H1 (cell line): ENCODE measurements around the gene AGRN. TPM values are rescaled to one million over a fixed set of nuclear protein-coding genes. Genes with fewer than 3 reads are reported as not detected.

Experiments used
- CTCF ChIA-PET: fragments of 300-600 bp; sonication (Branson Sonifier 250); formaldehyde crosslinking; loops from one replicate; lab custom pipeline; 2021; ENCODE audit not compliant: partially characterized antibody; lab: Charles Lee
- POLR2A ChIA-PET: fragments of 300-600 bp; sonication (Branson Sonifier 250); formaldehyde crosslinking; loops from one replicate; lab custom pipeline; 2021; ENCODE audit warnings: inconsistent platforms; ENCODE audit not compliant: partially characterized antibody; lab: Charles Lee
- DNase-seq, 2 experiments: peaks; one replicate each; pipeline versions ENCODE4 v3.0.0 to v3.0.0-alpha.2; 2010 to 2022; ENCODE audit warnings: low spot score in 2 of 2, low read depth in 1 of 2, mixed read lengths in 1 of 2
- FAIRE-seq: peaks from 2 replicates; lab custom pipeline; 2011; peaks lifted over from hg19 to GRCh38; lab: Jason Lieb, UNC
- H2AFZ ChIP-seq: 2 replicates; pipeline ENCODE4 v1.8.1; 2012; ENCODE audit warnings: low read length, inconsistent platforms
- H2AK5ac ChIP-seq: 2 replicates; pipeline ENCODE4 v1.6.1; 2013; ENCODE audit warnings: low read depth, low read length
- H2BK120ac ChIP-seq: replicated peaks from 2 replicates; pipeline ENCODE3; 2013; ENCODE audit warnings: low read depth, low read length, inconsistent platforms
- H2BK12ac ChIP-seq: 2 replicates; pipeline ENCODE4 v1.6.1; 2013; ENCODE audit warnings: low read depth, low read length
- H2BK15ac ChIP-seq: 2 replicates; pipeline ENCODE4 v1.6.1; 2013; ENCODE audit warnings: low read length
- H2BK20ac ChIP-seq: 2 replicates; pipeline ENCODE4 v1.6.1; 2013; ENCODE audit warnings: low read length
- H2BK5ac ChIP-seq: 2 replicates; pipeline ENCODE4 v1.6.1; 2013; ENCODE audit warnings: low read depth, low read length
- H3K14ac ChIP-seq: 2 replicates; pipeline ENCODE4 v1.6.1; 2013; ENCODE audit warnings: inconsistent platforms; ENCODE audit not compliant: insufficient read length
- H3K18ac ChIP-seq: 2 replicates; pipeline ENCODE4 v1.6.1; 2013; ENCODE audit warnings: low read length; ENCODE audit errors: extremely low read depth
- H3K23ac ChIP-seq: 2 replicates; pipeline ENCODE4 v1.6.1; 2013; ENCODE audit warnings: inconsistent platforms; ENCODE audit not compliant: insufficient read length
- H3K23me2 ChIP-seq: 2 replicates; pipeline ENCODE4 v1.6.1; 2013; ENCODE audit warnings: low read depth, low read length
- H3K27ac ChIP-seq: 2 replicates; pipeline ENCODE4 v1.6.1; 2011; ENCODE audit warnings: low read depth, low read length, inconsistent platforms
- H3K27me3 ChIP-seq, 4 experiments: replicated peaks in 1 of 4; 1 replicate in 1 of 4; 2 replicates in 3 of 4; pipeline versions ENCODE4 v1.6.1 to v1.8.1; 2011 to 2013; ENCODE audit warnings: low read length in 3 of 4, mild to moderate bottlenecking in 3 of 4, inconsistent platforms in 2 of 4, mixed read lengths in 2 of 4, moderate library complexity in 1 of 4; ENCODE audit not compliant: control insufficient read depth in 3 of 4, insufficient read depth in 3 of 4; ENCODE audit errors: extremely low read depth in 1 of 4
- H3K36me3 ChIP-seq, 4 experiments: 2 replicates each; pipeline versions ENCODE4 v1.6.1 to v1.8.1; 2011 to 2013; ENCODE audit warnings: mild to moderate bottlenecking in 4 of 4, low read length in 3 of 4, moderate library complexity in 2 of 4, control low read depth in 1 of 4, inconsistent platforms in 1 of 4; ENCODE audit not compliant: insufficient read depth in 4 of 4, control insufficient read depth in 2 of 4
- H3K4ac ChIP-seq: replicated peaks from 2 replicates; pipeline ENCODE3; 2013; ENCODE audit warnings: low read length, low read depth, mixed read lengths, inconsistent platforms; ENCODE audit not compliant: insufficient read length
- H3K4me1 ChIP-seq, 4 experiments: replicated peaks in 1 of 4; 1 replicate in 1 of 4; 2 replicates in 3 of 4; pipeline versions ENCODE4 v1.6.1 to v1.8.1; 2011 to 2013; ENCODE audit warnings: low read length in 3 of 4, inconsistent platforms in 2 of 4, mixed read lengths in 1 of 4; ENCODE audit not compliant: insufficient read depth in 4 of 4, control insufficient read depth in 3 of 4
- H3K4me2 ChIP-seq, 2 experiments: 2 replicates each; pipeline versions ENCODE4 v1.6.1 to v1.8.1; 2011 to 2013; ENCODE audit warnings: low read depth in 2 of 2, low read length in 2 of 2, control low read depth in 1 of 2, inconsistent platforms in 1 of 2, mild to moderate bottlenecking in 1 of 2; ENCODE audit not compliant: insufficient read depth in 1 of 2
- H3K4me3 ChIP-seq, 4 experiments: fragments of 200-600, 300-600 bp in 1 of 4; sonication (generic), shearing (Covaris generic), sonication (Bioruptor Twin) in 1 of 4; 2 replicates each; pipeline versions ENCODE4 v1.5.1 to v1.8.1; 2011 to 2016; ENCODE audit warnings: low read length in 4 of 4, low read depth in 3 of 4, control low read depth in 2 of 4, inconsistent platforms in 2 of 4, mild to moderate bottlenecking in 2 of 4, mixed read lengths in 1 of 4, moderate library complexity in 1 of 4; ENCODE audit not compliant: insufficient read depth in 2 of 4; ENCODE audit errors: extremely low read depth in 1 of 4
- H3K56ac ChIP-seq: replicated peaks from 2 replicates; pipeline ENCODE3; 2013; ENCODE audit warnings: low read depth, mild to moderate bottlenecking, mixed read lengths, low read length, inconsistent platforms; ENCODE audit not compliant: insufficient read length
- H3K79me1 ChIP-seq: 2 replicates; pipeline ENCODE4 v1.6.1; 2013; ENCODE audit warnings: low read depth, low read length, control low read depth
- H3K79me2 ChIP-seq, 2 experiments: 2 replicates each; pipeline versions ENCODE4 v1.6.1 to v1.8.1; 2012 to 2013; ENCODE audit warnings: low read length in 2 of 2, mild to moderate bottlenecking in 2 of 2, inconsistent platforms in 1 of 2; ENCODE audit not compliant: insufficient read depth in 2 of 2, control insufficient read depth in 1 of 2
- H3K9ac ChIP-seq, 4 experiments: replicated peaks in 1 of 4; 1 replicate in 1 of 4; 2 replicates in 3 of 4; pipeline versions ENCODE4 v1.6.1 to v1.8.1; 2011 to 2013; ENCODE audit warnings: low read depth in 3 of 4, low read length in 3 of 4, control low read depth in 2 of 4, mild to moderate bottlenecking in 2 of 4, moderate library complexity in 2 of 4, inconsistent platforms in 1 of 4; ENCODE audit errors: extremely low read depth in 1 of 4
- H3K9me3 ChIP-seq, 2 experiments: 2 replicates each; pipeline versions ENCODE4 v1.6.1 to v1.8.1; 2012 to 2013; ENCODE audit warnings: mild to moderate bottlenecking in 2 of 2, moderate library complexity in 2 of 2, control low read depth in 1 of 2, inconsistent platforms in 1 of 2, low read depth in 1 of 2, low read length in 1 of 2, mixed read lengths in 1 of 2; ENCODE audit not compliant: insufficient read depth in 2 of 2
- H4K20me1 ChIP-seq, 2 experiments: replicated peaks in 1 of 2; 2 replicates each; pipeline versions ENCODE3 to v1.8.1; 2011 to 2013; ENCODE audit warnings: inconsistent platforms in 2 of 2, low read length in 2 of 2, mild to moderate bottlenecking in 1 of 2; ENCODE audit not compliant: insufficient read depth in 2 of 2, control insufficient read depth in 1 of 2
- H4K5ac ChIP-seq: 2 replicates; pipeline ENCODE4 v1.6.1; 2013; ENCODE audit warnings: low read length, low read depth, mixed read lengths, inconsistent platforms; ENCODE audit not compliant: insufficient read length
- H4K8ac ChIP-seq: 2 replicates; pipeline ENCODE4 v1.8.0; 2013; ENCODE audit warnings: mild to moderate bottlenecking, moderate library complexity, low read length, inconsistent platforms; ENCODE audit not compliant: insufficient read depth; ENCODE audit errors: extremely low read depth
- H4K91ac ChIP-seq: replicated peaks from 2 replicates; pipeline ENCODE3; 2013; ENCODE audit warnings: low read length, mixed read lengths, inconsistent platforms; ENCODE audit not compliant: insufficient read length
- BACH1 ChIP-seq: IDR thresholded peaks from 2 replicates; pipeline ENCODE4 v1.6.1; 2012; ENCODE audit warnings: low read length, improper control_type of control experiment
- CBX5 ChIP-seq: fragments of 300-800, 300-1000 bp; sonication (generic); IDR thresholded peaks from 2 replicates; pipeline ENCODE4 v1.7.1; 2016; ENCODE audit warnings: antibody characterized with exemption, low read length, low read depth
- GTF2F1 ChIP-seq: IDR thresholded peaks from 2 replicates; pipeline ENCODE4 v1.6.1; 2012; ENCODE audit warnings: low read depth, low read length, improper control_type of control experiment, borderline replicate concordance
- HDAC2 ChIP-seq, 2 experiments: fragments of 300-600 bp in 1 of 2; sonication (generic) in 1 of 2; IDR thresholded peaks; 2 replicates each; pipeline ENCODE4 v1.6.1; 2011 to 2012; ENCODE audit warnings: low read depth in 2 of 2, low read length in 2 of 2, mild to moderate bottlenecking in 2 of 2, moderate library complexity in 2 of 2, borderline replicate concordance in 1 of 2, inconsistent platforms in 1 of 2
- KDM1A ChIP-seq: fragments of 200-600, 300-600 bp; sonication (generic); IDR thresholded peaks from 2 replicates; pipeline ENCODE4 v1.7.1; 2016; ENCODE audit warnings: mild to moderate bottlenecking, low read length, borderline replicate concordance
- NRF1 ChIP-seq: IDR thresholded peaks from 2 replicates; pipeline ENCODE4 v1.6.1; 2011; ENCODE audit warnings: mild to moderate bottlenecking, low read depth, low read length, improper control_type of control experiment
- RNF2 ChIP-seq: fragments of 200-900, 300-1000 bp; sonication (generic); IDR thresholded peaks from 2 replicates; pipeline ENCODE4 v1.7.1; 2016; ENCODE audit warnings: borderline replicate concordance, low read depth, mild to moderate bottlenecking, antibody characterized with exemption, low read length; ENCODE audit not compliant: poor library complexity, severe bottlenecking; ENCODE audit errors: missing control alignments
- SP4 ChIP-seq: IDR thresholded peaks from 2 replicates; pipeline ENCODE4 v1.6.1; 2012; ENCODE audit warnings: low read length, inconsistent platforms
- TAF7 ChIP-seq: optimal IDR thresholded peaks from 2 replicates; pipeline ENCODE3; 2011; ENCODE audit warnings: low read depth, mild to moderate bottlenecking, inconsistent platforms, low read length, moderate library complexity, borderline replicate concordance
- TEAD4 ChIP-seq: IDR thresholded peaks from 2 replicates; pipeline ENCODE4 v1.6.1; 2012; ENCODE audit warnings: low read depth, low read length, inconsistent platforms, mixed read lengths
- WGBS, 2 experiments: shearing (Covaris generic) in 1 of 2; methylation state at CpG; one replicate each; pipeline versions ENCODE4 v1.1.6 to v1.1.7; 2013 to 2015; ENCODE audit warnings: low lambda C conversion rate in 2 of 2, mixed read lengths in 2 of 2, inconsistent platforms in 1 of 2, low coverage in 1 of 2, missing lambda C conversion rate in 1 of 2; ENCODE audit not compliant: insufficient replicate concordance in 2 of 2, insufficient coverage in 1 of 2, insufficient read length in 1 of 2; ENCODE audit errors: extremely low coverage in 1 of 2, missing lambda C conversion rate in 1 of 2; 5-methylcytosine and 5-hydroxymethylcytosine counted together
- polyA plus RNA-seq, 7 experiments: library from polyadenylated mRNA; depleted of rRNA in 3 of 7; stranded (reverse) in 5 of 7; unstranded in 2 of 7; fragments of >200 nt in 5 of 7; fragments of 200-250 nt in 2 of 7; gene quantifications; 1 replicate in 5 of 7; 2 replicates in 1 of 7; 4 replicates in 1 of 7; pipeline versions ENCODE4 v1.2.1 to v1.2.3, GENCODE V29; 2011 to 2013; ENCODE audit warnings: missing spikeins in 2 of 7, mixed read lengths in 2 of 7
- total RNA-seq: library from RNA; stranded (reverse); fragmentation: NEBNext Ultra II Directional; extraction: Animal tissue kit (Norgen Biotek cat#: 25700); gene quantifications from 2 replicates; pipeline ENCODE4 v1.2.1, GENCODE V29; 2021

The AGRN gene
- total and polyA plus RNA-seq, 2 of the 8 experiments (the other 6 are each of a cell fraction or from before 2014, with no cell fraction given), result 52.3 to 155 TPM

DNA sequence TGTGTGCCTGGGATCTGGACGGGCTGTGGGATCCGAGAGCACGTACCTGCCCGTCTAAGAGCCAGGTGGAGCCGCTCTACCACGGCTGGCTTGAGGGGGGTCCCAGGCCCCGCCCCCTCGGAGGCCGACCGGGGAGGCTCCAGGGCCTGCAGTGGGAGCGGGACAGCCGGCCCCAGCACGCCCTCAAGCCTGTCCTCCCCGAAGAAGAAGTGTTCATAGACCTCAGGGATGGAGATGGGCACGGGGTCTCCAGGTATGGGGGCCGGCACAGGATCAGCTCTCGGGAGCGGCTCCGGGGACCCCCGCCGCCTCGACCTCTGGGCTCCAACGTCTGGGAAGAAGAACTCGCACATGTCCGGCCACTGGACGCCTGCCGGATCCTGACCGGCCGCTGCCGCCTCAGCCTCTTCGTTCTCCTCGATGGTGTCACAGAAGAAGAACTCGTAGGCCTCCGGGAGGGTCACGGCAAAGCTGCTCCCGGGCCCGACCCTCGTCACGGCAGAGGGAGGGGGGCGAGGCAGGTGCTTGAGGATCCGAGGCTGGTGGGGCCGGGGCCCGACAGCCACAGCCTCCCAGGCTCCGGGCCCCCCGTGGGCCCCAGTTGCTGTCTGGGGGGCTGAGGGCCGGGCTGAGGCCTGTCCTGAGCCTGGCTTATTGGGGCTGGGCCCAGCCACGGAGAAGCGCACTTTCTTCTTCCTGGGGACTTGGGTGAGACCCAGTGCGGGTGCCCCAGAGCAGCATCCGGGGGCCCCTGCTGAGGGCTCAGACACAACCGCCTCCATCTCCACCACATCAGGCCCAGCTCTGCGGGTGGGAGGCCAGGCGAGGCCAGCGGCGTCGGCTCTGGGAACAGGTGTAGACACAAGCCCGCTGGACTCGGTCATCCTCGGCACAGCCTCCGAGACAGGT is 40.8 kb upstream of the AGRN start:
- Histone ChIP-seq H3K79me1 (no peaks in the 10 kb centered on the region), H2BK15ac (no peak overlapping the region), H3K14ac (no peak overlapping the region), H3K23me2 (peaks cover 2% of the 10 kb centered on the region; the same call in 1 of the 2 replicates), H2BK20ac (no peak overlapping the region), H4K91ac (no peak overlapping the region), H3K27ac (no peak overlapping the region), H4K8ac (peak overlapping the region; percentile 51), H3K27me3 (peaks cover 0 to 18% (median 5%) of the 10 kb centered on the region in 4 experiments; a peak in 4 of 7 replicates), H2AFZ (no peak overlapping the region), H3K18ac (no peak overlapping the region), H3K4ac (no peak overlapping the region), H3K56ac (no peak overlapping the region), H3K9me3 (no peaks in the 10 kb centered on the region), H3K4me3 (no peak overlapping the region), H3K4me2 (no peak overlapping the region), H2AK5ac (no peak overlapping the region; the same call in 1 of the 2 replicates), H3K36me3 (no peaks in the 10 kb centered on the region), H3K79me2 (no peaks in the 10 kb centered on the region), H4K5ac (no peak overlapping the region), H2BK12ac (no peak overlapping the region), H2BK120ac (no peak overlapping the region), H3K9ac (no peak overlapping the region), H3K23ac (no peak overlapping the region), H3K4me1 (peaks cover 0 to 10% (median under 1%) of the 10 kb centered on the region in 4 experiments; a peak in 4 of 7 replicates), H2BK5ac (no peak overlapping the region), H4K20me1 (peaks cover 0 to 12% of the 10 kb centered on the region in 2 experiments)
- CTCF ChIA-PET, result interaction anchor here (0.9 to 6.9 kb wide), 3 partner anchors 13 to 85 kb away, joined by 5 to 86 read pairs (median 80); no protein-coding TSS in a partner anchor
- POLR2A ChIA-PET, result interaction anchor here (0.7 to 1.5 kb wide), 3 partner anchors 23 to 81 kb away, joined by 3 to 4 read pairs (median 4); no protein-coding TSS in a partner anchor
- WGBS, 2 experiments, result 86% methylated on average over 34 of the region's 60 CpGs; no CpG with 5 or more reads in 1 of the 2 experiments
- no peak for FAIRE-seq
- no peak for DNase-seq
- no peak for TF ChIP-seq HDAC2 (IDR thresholded peaks at IDR 0.05; ENCODE audit: borderline replicate concordance in 1 of 2, low read depth in 2 of 2, low read length in 2 of 2)
- TF ChIP-seq BACH1, result no peak
- no peak for TF ChIP-seq RNF2
- no peak for TF ChIP-seq GTF2F1
- TF ChIP-seq NRF1, result no peak
- TF ChIP-seq TEAD4, result no peak
- TF ChIP-seq KDM1A, result no peak
- no peak for TF ChIP-seq SP4
- TF ChIP-seq CBX5, result no peak
- TF ChIP-seq TAF7, result no peak
